DMS114 treated with DMSO at 0.1 percent for 48 hours (cell line): ENCODE results near the gene C9orf152.

Source experiments
- DNase-seq: peaks from one replicate; lab custom pipeline; 2025; ENCODE audit not compliant: unreplicated experiment; lab: John Stamatoyannopoulos, UW

C9orf152 gene

DNA sequence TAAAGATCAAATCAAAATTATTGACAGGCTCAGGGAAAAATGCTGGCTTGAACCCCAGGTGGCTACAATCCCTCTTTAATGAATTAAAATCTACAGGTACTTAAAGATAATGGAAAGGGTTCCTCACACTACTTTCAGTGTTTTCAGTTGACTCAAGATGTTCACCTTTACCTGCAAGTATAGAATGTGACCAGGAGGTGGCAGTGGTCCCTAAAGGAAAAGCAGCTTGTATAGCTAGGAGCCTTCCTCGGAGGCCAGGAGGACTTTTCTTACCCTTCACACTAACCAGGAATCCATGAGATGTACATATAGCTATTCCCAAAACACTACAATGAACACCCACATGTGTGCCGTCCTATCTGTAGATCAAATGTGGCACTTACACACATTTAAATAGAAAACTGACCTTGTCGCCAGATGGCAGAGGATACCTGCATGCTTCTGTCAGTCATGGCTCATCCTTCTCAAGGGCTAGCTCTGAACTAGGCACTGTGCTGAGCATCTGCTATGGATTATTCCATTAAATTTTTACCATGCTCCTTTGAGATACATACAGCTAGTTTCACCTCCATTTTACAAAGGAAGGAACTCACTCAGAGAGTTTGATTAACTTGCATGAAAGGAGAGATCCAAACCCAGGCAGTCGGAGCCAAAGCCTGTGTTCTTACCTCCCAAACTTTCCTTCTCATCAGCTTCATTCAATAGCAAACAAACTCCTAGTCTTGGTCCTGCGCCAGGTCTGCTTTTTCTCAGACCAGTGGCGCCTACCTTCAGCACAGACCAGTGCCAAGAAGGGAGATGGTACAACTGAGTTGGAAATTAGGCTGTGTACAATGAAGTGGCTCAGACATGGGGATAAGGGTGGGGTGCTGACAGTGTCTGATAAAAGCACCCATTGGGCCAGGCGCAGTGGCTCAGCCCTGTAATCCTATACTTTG lies 24.5 kb downstream of the C9orf152 start:
- peak; percentile 3 for DNase-seq

DNA sequence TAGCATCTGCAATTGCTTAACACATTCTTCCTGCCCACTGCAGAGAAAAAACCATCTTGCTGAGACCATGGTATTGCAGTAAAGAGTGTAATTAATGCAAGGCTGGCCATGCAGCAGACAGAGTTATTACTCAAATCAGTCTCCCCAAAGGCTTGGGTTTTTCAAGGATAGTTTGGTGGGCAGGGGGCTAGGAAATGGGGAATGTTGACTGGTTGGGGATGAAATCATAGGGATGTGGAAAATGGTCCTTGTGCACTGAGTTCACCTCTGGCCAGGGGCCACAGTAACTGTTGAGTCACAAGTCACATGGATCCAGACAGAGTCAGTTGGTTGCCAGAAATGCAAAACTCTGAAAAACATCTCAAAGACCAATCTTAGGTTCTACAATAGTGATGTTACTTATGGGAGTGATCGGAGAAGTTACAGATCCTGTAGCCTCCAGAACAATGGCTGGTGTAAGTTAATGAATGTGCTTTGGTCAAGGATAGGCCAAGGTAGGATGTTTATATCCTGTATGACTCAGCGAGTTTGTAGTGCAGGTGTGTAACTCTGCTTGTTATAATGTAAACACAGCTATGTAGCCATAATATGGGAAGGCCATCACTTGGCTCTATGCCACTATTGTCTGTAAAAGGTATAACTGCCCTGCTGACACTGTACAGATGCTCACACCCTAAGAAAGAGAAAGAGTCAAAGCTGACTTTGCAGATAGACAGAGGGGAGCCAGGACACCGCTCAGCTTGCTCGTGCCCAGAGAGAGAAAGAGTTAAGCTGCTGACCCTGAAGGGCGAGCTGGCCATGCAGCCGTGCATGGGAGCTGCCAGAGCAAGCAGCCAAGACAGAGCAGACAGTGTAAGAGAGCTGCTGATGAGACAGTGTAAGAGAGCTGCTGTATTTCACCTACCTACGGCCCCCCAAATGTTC lies 27.2 kb downstream of the C9orf152 start:
- DNase-seq: no peak

DNA sequence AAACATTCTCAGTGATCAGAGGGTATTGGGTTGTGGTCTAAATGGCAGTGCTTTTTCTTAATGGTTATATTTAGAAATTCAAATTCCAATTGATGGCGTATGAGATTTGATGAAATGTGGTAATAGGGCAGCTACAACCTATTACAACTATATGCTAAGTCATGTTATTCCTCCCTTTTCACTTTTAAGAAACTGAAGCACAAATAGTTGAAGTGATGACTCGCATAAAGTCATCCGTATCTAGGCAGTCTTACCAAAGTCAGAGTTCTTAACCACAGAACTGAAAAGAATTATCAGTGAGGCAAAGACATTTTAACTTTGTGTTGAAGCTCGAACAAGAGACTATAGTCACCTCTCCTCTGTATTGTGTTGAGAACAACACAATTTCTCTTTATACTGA lies 28.2 kb downstream of the C9orf152 start:
- no peak for DNase-seq

DNA sequence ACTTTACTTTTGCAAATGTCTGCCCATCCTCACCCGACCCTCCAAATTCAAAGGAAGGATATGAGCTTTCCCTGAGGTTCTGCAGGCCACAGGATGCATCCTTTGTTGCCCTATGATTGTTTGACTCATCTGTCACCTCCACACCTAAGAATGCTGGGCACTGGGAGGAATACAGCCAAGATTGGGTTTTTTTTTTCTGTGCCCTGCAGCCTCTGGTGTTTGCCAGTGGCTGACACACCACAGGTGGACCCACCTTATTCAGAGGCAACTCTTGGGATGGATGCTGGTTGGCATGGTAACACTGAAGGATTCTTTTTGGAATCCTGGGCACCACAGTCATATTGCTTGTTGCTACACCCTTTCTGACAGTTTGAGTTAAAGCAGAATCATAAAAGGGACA lies 29.7 kb downstream of the C9orf152 start:
- no peak for DNase-seq

DNA sequence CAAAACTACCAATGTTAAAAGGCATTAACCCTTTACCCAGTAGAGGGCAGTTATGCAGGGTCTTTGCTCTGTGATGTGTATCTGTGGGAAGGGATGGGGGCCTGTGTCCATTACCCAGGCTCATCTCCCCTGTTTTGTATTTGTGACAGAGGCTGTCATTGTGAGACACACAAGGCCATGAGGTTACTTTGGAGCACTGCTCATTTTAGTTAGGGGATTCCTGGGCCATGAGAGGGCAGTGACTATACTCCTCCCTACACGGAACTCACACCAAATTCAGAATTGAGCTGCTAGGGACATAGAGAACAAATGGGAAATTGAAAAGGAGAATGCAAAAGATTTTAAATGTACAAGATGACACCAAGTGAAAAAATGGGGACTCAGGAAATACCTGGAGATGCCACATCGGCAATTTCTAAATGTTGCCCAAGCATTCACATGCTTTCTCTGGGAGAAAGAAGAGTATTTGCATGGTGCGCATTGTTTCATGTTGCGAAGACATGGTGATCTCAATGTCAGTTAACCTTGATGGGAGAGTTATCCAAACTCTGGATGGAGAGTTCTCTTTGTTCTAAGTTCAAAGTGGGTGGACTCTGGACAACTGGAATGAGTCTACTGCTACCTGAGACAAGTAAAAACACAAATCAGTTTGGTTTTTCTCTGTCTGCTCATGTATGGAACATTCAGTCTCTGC lies 32.5 kb downstream of the C9orf152 start:
- DNase-seq: no peak

DNA sequence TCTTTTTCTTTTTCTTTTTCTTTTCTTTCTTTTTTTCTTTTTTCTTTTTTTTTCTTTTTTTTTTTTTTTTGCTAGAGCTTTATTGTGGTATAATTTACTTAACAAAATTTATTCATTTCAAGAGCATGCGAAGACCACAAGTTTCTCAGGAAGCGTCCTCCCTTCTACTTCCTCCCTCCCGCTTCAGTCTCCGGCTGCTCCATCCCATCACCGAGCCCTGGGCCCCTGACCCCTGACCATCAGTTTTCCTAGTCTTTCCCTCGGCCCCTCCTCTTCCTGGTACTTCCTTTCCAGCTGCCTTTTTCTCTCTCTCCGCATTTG lies 34.7 kb downstream of the C9orf152 start:
- DNase-seq: no peak

DNA sequence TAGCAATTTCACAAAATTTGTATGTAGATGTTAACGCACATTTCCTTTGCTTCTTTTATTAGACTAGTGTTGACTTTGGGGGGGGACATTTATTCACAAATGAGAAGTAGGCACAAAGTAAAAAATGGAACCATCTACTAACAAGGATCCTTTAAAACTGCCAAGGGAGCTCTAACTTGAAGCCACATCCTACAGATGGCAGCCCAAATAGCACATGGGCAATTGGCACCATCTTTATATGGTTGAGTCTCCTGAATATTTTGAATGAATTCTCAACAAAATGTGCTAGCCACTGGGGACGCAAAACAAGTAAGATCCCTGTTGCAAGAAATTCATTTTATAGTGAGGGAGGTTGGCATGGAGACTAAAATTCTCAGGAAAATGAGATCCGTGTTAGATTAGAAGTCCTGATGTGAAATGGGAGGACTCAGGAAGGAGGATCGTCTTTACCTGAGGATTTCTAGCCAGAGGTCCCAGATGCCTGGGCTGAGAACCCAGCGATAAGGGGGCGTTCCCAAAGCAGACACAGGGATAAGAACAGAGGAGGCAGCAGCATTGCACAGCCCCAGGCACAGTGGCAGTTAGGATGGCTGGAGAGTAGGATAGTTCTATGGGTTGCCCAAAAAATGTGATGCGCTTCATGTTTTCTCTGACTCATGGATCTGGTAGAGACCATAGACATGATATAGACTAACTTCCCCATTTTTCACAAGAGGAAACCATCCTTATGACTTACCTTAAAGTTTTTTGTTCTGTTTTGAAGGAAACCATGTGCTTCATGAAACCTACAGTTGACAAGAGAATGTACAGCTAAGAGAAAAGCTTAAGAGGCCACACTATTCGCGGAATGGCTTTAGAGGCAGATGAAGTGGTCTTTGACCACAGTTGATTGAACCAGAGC lies 37.4 kb downstream of the C9orf152 start:
- no peak for DNase-seq

DNA sequence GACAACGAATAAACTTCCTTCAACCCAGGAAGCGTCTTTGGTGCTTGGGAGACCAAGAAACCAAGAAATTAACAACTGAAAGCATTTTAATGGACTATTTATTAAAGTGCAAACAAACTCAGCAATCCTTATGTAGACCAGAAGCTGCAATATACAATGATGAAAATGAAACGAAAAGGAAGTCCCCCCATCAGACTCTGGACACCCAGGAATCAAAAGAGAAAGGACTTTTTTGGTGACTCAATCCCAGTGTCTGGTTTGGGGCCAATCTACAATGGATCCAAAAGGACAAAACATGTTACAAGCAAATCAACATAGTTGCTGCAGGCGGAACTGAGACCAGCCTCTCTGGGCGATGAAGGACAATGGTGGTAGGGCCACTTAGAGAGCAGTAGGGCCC lies 39.5 kb downstream of the C9orf152 start:
- DNase-seq: no peak

DNA sequence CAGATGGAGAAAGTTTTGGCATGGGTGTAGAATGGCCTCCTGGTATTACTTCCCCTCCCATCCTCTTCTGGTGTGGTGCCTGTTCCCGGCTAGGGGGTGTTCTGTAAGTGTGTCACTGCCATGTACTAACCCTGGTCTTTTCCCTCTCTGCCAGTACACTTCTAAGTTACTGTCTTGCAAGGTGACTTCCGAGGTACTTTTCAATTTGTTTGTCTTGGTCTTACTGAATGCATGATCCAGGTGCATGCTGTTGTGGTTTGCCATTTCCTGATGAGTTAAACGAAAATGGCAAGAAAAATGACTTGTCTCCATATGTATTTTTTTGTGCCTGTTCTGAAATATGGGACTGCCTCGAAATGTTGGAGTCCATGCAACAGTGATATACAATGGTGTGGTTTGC lies 46.0 kb downstream of the C9orf152 start:
- no peak for DNase-seq

DNA sequence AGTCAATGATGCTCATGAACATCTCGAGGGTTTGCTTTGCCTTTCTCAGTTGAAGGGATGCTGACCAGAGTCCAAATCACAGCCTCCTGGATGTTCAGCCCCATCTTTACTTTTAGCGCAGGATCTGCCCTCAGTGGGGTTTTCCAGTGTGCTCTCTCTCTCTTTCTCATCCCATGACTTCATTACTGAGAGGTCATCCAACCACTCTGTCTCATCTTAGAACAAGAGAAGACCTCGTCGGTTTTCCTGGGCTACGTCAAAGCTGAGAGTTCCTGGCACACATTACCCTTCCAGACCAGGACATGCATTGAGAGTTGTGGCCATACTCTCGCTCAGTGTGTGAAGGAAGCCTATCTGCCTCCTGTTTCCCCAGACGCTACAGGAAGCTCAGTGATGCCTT lies 47.3 kb downstream of the C9orf152 start:
- no peak for DNase-seq

DNA sequence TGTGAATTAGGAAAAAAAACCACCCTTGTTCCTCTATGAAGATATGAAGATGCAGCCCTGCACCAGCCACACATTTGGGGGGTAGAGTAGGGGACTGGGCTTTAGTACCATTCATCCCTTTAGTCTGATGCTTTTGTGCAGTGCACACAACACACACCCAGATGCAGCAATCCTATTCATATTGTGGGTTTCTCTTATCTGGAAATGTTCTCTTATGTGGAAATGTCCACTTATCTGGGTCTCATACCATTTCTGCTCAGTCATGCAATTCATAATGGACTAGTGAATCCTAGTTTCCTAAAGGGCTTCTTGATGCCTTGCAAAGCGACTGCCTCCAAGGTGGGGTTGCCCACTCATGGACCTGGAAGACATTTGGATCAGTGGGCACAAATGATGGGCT lies 47.8 kb downstream of the C9orf152 start:
- no peak for DNase-seq

DNA sequence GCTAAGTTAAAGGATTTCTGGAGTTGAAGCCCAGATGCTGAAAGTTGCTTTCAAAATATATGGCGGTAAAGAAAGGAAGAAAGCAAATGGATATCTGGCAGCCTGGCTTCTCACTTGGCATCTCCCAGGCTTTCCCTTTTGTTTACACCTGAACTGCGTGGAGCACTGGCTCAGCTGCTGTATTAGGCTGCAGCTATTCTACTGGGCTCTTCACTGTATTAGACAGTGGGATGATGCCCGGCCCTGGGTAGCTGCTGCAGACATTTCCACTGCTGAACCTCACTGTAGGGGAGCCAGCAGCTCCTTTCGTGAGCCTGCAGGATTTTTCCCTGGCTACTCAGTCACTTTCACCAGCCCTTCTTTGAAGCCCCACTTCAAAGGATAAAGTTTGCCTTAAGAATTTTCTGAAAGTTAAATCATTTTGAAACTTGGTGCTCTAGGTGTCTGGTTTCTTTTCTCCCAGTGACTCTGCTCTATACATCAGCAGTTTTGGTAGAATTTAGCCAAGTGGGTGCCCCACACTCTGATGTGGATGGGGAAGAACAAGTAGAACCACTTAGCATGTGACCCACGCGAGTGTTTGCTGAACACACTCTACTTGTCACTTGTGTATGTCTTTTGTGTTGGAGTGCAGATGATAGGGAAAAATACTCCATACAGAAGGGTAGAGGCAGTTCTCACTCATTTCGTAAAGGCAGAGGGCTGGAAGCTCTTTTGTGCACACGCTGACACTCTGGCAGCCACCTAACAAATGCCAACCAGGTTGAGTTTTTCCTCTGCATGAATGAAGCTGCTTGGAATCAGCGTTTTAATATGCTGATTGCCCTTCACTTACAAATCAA lies 49.9 kb downstream of the C9orf152 start:
- DNase-seq: no peak

DNA sequence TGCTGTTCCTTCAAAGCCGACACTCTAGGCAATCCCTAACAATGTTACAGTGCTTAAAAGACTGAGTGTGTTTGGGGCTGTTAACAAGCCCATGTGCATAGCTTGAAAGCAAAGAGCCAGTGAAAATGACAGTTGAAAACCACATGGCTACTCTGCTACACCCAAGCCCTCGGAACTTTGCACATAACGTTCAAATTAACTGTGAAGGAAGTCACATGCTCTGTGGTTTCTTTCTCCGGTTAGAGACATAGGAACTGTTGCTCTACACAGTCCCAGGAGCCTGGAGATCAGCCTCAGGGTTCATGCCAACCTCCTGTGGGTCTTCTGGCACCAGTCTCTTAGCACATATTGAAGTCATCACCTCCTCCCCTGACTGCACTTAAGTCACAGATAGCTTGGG lies 51.1 kb downstream of the C9orf152 start:
- no peak for DNase-seq

DNA sequence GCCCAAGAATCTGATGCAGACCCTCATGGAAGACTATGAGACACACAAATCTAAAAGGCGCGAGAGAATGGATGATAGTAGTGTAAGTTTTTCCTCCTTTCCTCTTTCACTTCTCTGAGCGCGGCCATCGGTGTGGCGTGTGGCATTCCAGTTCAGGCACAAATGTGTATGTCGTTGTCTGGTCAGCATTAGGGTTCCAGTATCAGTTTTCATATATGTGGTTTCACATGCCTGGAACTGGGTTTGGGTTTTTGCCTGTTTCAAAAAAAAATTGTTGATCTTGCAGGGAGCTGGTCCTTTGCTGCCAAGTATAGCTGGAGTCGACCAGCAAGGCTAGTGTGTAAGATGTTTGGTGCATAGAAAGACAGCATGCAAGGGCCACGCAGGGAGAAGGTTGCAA lies 51.5 kb downstream of the C9orf152 start:
- no peak for DNase-seq

DNA sequence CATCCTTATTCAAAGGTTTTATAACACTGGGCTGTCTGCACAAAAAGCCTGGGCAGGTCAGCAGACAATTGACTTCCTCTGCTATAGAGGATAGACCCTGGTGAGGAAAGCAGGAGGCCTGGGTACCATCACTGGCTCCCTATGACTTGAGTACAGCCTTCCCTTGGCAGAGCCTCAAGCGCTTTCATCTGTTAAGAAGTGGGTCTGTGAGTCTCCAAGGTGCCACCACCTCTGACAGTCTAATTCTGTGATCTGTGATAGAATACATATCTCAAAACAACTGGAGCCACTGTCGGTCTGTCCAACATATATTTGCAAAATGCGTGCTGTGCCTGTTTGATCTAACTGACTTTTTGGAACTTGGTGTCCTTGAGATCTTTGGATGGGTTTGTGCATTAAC lies 52.2 kb downstream of the C9orf152 start:
- no peak for DNase-seq

DNA sequence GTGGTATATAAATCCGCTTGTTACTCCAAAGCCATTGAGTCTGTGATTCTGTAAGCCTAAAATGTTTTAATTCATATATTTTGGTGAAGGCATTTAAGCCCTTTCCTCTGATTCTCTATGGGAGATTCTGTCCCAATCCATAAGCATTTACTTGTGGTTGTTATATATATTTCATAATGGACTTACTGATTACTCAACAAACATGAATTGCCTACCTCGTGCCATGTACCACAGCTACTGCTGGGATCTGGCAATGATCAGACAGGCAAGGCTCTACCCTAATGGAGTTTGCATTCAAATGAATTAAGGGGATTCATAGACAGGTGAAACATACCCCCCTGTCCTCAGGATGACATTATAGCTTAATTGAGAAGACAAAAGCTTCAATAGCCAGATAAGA lies 54.5 kb downstream of the C9orf152 start:
- no peak for DNase-seq

DNA sequence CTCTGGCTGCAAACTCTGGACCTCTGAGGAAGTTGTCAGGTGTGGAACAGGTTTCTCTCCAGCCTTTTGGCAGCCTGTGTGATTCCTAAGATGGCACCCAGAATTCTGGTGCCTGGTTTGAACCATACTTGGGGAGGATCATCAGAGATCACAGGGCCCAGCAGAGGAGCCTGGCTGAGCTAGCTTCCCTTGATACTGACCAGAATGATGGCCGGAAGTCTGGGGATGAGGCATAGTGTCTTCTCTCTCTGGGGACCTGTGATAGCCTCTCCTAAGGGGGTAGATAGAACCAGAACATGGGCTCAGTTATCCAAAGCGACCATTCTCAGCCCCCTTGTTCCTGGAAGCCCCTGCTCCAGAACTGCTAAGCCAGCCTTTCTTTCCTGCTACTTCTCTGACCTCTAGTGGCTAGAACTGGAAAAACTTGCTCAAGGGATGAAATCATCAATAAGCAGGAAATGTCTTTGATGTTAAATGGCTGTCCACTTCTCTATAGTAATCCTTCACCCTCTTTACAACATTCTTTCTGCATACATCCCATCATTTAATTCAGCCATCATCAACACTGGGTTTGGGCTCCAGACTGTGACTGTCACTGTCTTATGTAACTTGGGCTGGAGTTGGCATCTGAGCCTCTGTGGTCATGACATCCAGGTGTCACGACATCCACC lies 55.1 kb downstream of the C9orf152 start:
- peak; percentile 7 for DNase-seq
